OCI-LY7 (cell line): ENCODE results near the gene OSBPL6. TPM values are rescaled to one million over a fixed set of nuclear protein-coding genes. Genes with fewer than 3 reads are reported as not detected.

ENCODE experiments used
- BruUV-seq: library from RNA; stranded (reverse); fragments of 400-500 nt; replicated peaks from 2 replicates; lab custom pipeline; 2021; lab: Mats Ljungman, UMichigan
- CTCF ChIA-PET: fragments of 300-600 bp; sonication (Branson Sonifier 250); formaldehyde crosslinking; loops from one replicate; lab custom pipeline; 2022; ENCODE audit warnings: antibody characterized with exemption; ENCODE audit not compliant: unreplicated experiment; lab: Charles Lee
- POLR2A ChIA-PET: fragments of 300-600 bp; sonication (Branson Sonifier 250); formaldehyde crosslinking; loops from one replicate; lab custom pipeline; 2022; ENCODE audit warnings: antibody characterized with exemption; lab: Charles Lee
- DNase-seq: peaks from one replicate; pipeline ENCODE4 v3.0.0-alpha.2; 2015; ENCODE audit warnings: low spot score
- H2AFZ ChIP-seq: fragments of 200-600 bp; sonication (generic), shearing (Covaris generic); 2 replicates; pipeline ENCODE4 v1.6.1; 2014; ENCODE audit warnings: mild to moderate bottlenecking, antibody characterized with exemption, low read length, moderate library complexity
- H3K27ac ChIP-seq: fragments of 200-600 bp; sonication (generic); 2 replicates; pipeline ENCODE4 v1.5.1; 2014; ENCODE audit warnings: mixed run types, low read depth, mild to moderate bottlenecking, moderate library complexity, low read length, inconsistent platforms; ENCODE audit not compliant: poor library complexity, severe bottlenecking
- H3K36me3 ChIP-seq: fragments of 200-600 bp; sonication (generic); 2 replicates; pipeline ENCODE4 v1.6.1; 2014; ENCODE audit warnings: mild to moderate bottlenecking, antibody characterized with exemption, low read length, moderate library complexity, mixed read lengths; ENCODE audit not compliant: insufficient read depth
- H3K4me1 ChIP-seq: fragments of 200-600 bp; sonication (generic); 2 replicates; pipeline ENCODE4 v1.5.1; 2014; ENCODE audit warnings: mild to moderate bottlenecking, low read length; ENCODE audit not compliant: insufficient read depth, poor library complexity, severe bottlenecking
- H3K4me2 ChIP-seq: fragments of 200-600 bp; sonication (generic); 2 replicates; pipeline ENCODE4 v1.6.1; 2014; ENCODE audit warnings: mild to moderate bottlenecking, low read length
- H3K4me3 ChIP-seq: fragments of 200-600 bp; sonication (generic); 2 replicates; pipeline ENCODE4 v1.5.1; 2014; ENCODE audit warnings: mild to moderate bottlenecking, low read depth, low read length; ENCODE audit not compliant: poor library complexity, severe bottlenecking
- H3K79me2 ChIP-seq: fragments of 200-600 bp; sonication (generic); 2 replicates; pipeline ENCODE4 v1.6.1; 2016; ENCODE audit warnings: low read depth, mild to moderate bottlenecking, low read length, moderate library complexity, mixed read lengths; ENCODE audit not compliant: insufficient read depth
- H3K9me2 ChIP-seq: fragments of 200-600 bp; sonication (generic); 2 replicates; pipeline ENCODE4 v1.6.1; 2016; ENCODE audit warnings: mild to moderate bottlenecking, low read length, mixed read lengths; ENCODE audit not compliant: insufficient read depth
- H3K9me3 ChIP-seq: fragments of 200-600 bp; sonication (generic); 2 replicates; pipeline ENCODE4 v1.6.1; 2014; ENCODE audit warnings: mild to moderate bottlenecking, mixed run types, low read length, mixed read lengths
- H4K20me1 ChIP-seq: fragments of 200-600 bp; sonication (generic); 2 replicates; pipeline ENCODE4 v1.6.1; 2014; ENCODE audit warnings: mild to moderate bottlenecking, antibody characterized with exemption, low read length, moderate library complexity, mixed read lengths; ENCODE audit not compliant: insufficient read depth
- EZH2phosphoT487 ChIP-seq: fragments of 200-600 bp; sonication (generic); IDR thresholded peaks from 2 replicates; pipeline ENCODE4 v1.6.1; 2018; ENCODE audit warnings: low read depth, borderline replicate concordance, mild to moderate bottlenecking, mixed run types, antibody characterized with exemption, low read length, moderate library complexity, mixed read lengths
- intact Hi-C: fragments of 100-400 bp; cut with micrococcal nuclease; formaldehyde crosslinking; loops from one replicate; pipeline ENCODE4 v1.10.0; 2022; ENCODE audit not compliant: unreplicated experiment
- total RNA-seq, 2 experiments: library from RNA; depleted of rRNA in 1 of 2; stranded (reverse); fragments of >200 nt in 1 of 2; shearing (Covaris generic) in 1 of 2; gene quantifications; 2 replicates each; pipeline ENCODE4 v1.2.3, GENCODE V29; 2014 to 2022
- TF ChIP-seq, protein P1 (sequence below): fragments of 200-600 bp; sonication (generic); conservative IDR thresholded peaks from 2 replicates; pipeline ENCODE4 v1.5.1; 2014; ENCODE audit warnings: mild to moderate bottlenecking, antibody characterized with exemption, low read length, moderate library complexity, mixed read lengths

Gene OSBPL6
- total RNA-seq, 2 experiments from 2014 or later = not detected

DNA sequence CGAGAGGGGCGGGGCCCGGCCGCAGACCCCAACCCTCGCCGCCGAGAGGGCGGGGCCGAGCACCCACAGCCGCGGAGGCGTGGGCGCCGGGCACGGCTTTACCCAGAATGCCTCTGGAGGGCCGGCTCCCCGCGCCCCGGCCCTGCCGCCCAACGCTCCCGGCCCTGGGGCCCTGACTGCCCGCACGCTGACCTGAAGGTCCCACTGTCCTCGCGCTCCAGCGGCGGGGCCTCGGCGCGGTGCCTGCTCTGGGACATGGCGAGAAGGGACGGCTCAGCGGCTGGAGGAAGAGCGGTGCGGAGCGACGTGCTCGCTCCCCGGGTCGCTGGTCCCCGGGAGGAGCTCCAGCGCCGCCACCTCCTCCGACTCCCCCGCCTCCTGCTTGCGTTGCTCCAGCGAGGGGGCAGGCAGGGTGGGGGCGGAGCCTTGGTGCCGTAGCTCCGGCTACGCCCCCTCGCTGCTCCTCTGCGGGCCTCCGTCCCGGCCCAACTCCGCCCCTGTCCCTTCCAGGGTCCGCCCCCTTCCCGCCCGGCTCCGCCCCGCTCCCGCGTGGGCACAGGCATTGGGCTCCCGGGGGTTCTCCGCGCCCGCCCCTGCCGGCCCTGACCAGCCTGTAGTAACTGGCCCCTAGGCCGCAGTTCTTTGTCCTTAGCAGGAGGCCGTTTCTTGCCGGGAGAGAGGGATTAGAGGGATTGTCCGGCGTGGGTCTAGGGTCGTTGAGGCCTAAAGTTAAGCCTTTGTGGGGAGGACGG, 256.6 kb downstream of the OSBPL6 start, which contains the start of the genes PJVK and PRKRA:
PJVK (plus strand) TSS at position 605 of the 752 bp plus-strand sequence. CDS start 2,032 bp downstream, outside the sequence.
PRKRA (minus strand) TSS at position 402 of the 752 bp plus-strand sequence; CDS start at position 257, 145 bp downstream.
- H3K4me3 ChIP-seq = peak within 1 kb of the TSS; percentile 82
- TF ChIP-seq EZH2phosphoT487 = no peak
- TF ChIP-seq, protein P1, sequence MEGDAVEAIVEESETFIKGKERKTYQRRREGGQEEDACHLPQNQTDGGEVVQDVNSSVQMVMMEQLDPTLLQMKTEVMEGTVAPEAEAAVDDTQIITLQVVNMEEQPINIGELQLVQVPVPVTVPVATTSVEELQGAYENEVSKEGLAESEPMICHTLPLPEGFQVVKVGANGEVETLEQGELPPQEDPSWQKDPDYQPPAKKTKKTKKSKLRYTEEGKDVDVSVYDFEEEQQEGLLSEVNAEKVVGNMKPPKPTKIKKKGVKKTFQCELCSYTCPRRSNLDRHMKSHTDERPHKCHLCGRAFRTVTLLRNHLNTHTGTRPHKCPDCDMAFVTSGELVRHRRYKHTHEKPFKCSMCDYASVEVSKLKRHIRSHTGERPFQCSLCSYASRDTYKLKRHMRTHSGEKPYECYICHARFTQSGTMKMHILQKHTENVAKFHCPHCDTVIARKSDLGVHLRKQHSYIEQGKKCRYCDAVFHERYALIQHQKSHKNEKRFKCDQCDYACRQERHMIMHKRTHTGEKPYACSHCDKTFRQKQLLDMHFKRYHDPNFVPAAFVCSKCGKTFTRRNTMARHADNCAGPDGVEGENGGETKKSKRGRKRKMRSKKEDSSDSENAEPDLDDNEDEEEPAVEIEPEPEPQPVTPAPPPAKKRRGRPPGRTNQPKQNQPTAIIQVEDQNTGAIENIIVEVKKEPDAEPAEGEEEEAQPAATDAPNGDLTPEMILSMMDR = no peak

DNA sequence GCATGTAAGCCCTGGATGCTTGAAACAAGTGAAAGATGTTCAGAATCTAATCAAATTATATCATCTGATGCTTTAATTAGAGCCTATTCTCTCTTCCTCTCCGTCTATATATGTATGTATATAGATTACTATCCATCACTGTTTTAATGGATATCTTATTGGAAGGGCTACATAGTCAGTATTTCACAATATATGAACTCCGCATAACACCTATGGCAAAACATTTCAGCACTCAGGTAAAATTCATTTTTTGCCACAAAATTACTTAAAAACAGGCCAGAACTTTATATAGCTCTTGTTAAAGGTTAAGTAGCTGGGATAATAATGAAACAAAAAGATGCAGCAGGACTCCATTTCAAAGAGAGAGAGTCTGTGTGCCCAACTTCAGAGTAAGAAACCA, 258.0 kb downstream of the OSBPL6 start:
- BruUV-seq = no TSS peak

More for the DNA sequence above, 256.6 kb downstream of the OSBPL6 start, which contains the start of the genes PJVK and PRKRA:
- H3K4me2 ChIP-seq = peak within 1 kb of the TSS; percentile 85
- H3K4me1 ChIP-seq = peaks cover 23% of the 10 kb centered on the region
- peak; percentile 96 for DNase-seq
- H4K20me1 ChIP-seq = peaks cover 8% of the 10 kb centered on the region; the same call in 1 of the 2 replicates
- H3K9me3 ChIP-seq = no peaks in the 10 kb centered on the region
- BruUV-seq = no TSS peak
- H3K79me2 ChIP-seq = peaks cover 34% of the 10 kb centered on the region
- H2AFZ ChIP-seq = peak within 1 kb of the TSS; percentile 93
- no peaks in the 10 kb centered on the region for H3K9me2 ChIP-seq
- H3K27ac ChIP-seq = peak within 1 kb of the TSS; percentile 85
- intact Hi-C loops = loop anchor here (1.0 to 10.0 kb wide), 2 partner anchors 27 to 1186 kb away; partner anchors contain the start of genes FKBP7 and NFE2L2
- POLR2A ChIA-PET = interaction anchor here (0.6 to 2.5 kb wide), 11 partner anchors 10 to 1412 kb away, joined by 3 to 21 read pairs (median 3); no protein-coding TSS in a partner anchor
- peaks cover 28% of the 10 kb centered on the region for H3K36me3 ChIP-seq
- CTCF ChIA-PET = interaction anchor here (0.6 to 1.1 kb wide), 4 partner anchors 9 to 569 kb away, joined by 3 to 4 read pairs (median 3); no protein-coding TSS in a partner anchor

More for the DNA sequence above, 258.0 kb downstream of the OSBPL6 start:
- no peak for DNase-seq
- Histone ChIP-seq H3K9me2 (no peaks in the 10 kb centered on the region), H4K20me1 (peaks cover 8% of the 10 kb centered on the region; the same call in 1 of the 2 replicates), H2AFZ (no peak overlapping the region), H3K9me3 (no peaks in the 10 kb centered on the region), H3K4me1 (peaks cover 23% of the 10 kb centered on the region), H3K36me3 (peaks cover 15% of the 10 kb centered on the region), H3K4me2 (no peak overlapping the region), H3K27ac (no peak overlapping the region), H3K4me3 (no peak overlapping the region), H3K79me2 (peaks cover 29% of the 10 kb centered on the region)
- intact Hi-C loops = loop anchor here (10.0 kb wide), 1 partner anchor 1188 kb away; the partner anchor contains the start of gene NFE2L2
- ChIA-PET CTCF (no interaction called here), POLR2A (interaction anchor here (0.7 kb wide), 1 partner anchor 1397 kb away, joined by 3 read pairs; no protein-coding TSS in a partner anchor)
- no peak for TF ChIP-seq EZH2phosphoT487
- TF ChIP-seq, protein P1 = no peak

Other genes with a start within 250 kb of the OSBPL6 start
- 0.03 and 0.10 TPM in 2 replicates for gene PDE11A, start 121.7 kb upstream of the OSBPL6 start, total RNA-seq (2014; rRNA removed; shearing (Covaris generic))
- gene PDE11A, start 121.7 kb upstream of the OSBPL6 start, total RNA-seq (2022) = not detected in 2 replicates
- gene RBM45, start 82.1 kb upstream of the OSBPL6 start, total RNA-seq (2014; rRNA removed; shearing (Covaris generic)) = 13.2 and 13.9 TPM in 2 replicates
- gene RBM45, start 82.1 kb upstream of the OSBPL6 start, total RNA-seq (2022) = 18.1 and 22.5 TPM in 2 replicates